Activated CD8-positive, alpha-beta memory T cell treated with anti-CD3 and anti-CD28 coated beads, Interleukin-2, amount 10 ng/mL, durations not matched to agents 7 days and 5 days (primary cell): ENCODE data around the gene PGLYRP1. TPM values are rescaled to one million over a fixed set of nuclear protein-coding genes. Genes with fewer than 3 reads are reported as not detected.
A peak's percentile ranks its signal among the peaks of the same experiment; 100 is the strongest.

ENCODE experiments used
- ATAC-seq: fragments of 150-1000 bp; cut with Tn5 transposase; one replicate; pipeline ENCODE4 v1.10.0; 2021; ENCODE audit warnings: moderate library complexity
- CTCF ChIA-PET: fragments of 350-600 bp; sonication (Branson Sonifier 250); formaldehyde crosslinking; loops from one replicate; lab custom pipeline; 2021; ENCODE audit warnings: antibody characterized with exemption; lab: Charles Lee
- DNase-seq: peaks from one replicate; pipeline ENCODE4 v3.0.0-alpha.2; 2020
- H3K27ac Mint-ChIP-seq: one replicate; pipeline ENCODE4 v1.8.0; 2021; ENCODE audit warnings: mild to moderate bottlenecking, mixed read lengths
- H3K27me3 Mint-ChIP-seq: one replicate; pipeline ENCODE4 v1.8.0; 2021; ENCODE audit warnings: mixed read lengths
- H3K36me3 Mint-ChIP-seq: one replicate; pipeline ENCODE4 v1.8.0; 2021; ENCODE audit warnings: mild to moderate bottlenecking, mixed read lengths
- H3K4me1 Mint-ChIP-seq: one replicate; pipeline ENCODE4 v1.8.0; 2021; ENCODE audit warnings: mixed read lengths
- H3K4me3 Mint-ChIP-seq: one replicate; pipeline ENCODE4 v1.8.0; 2021; ENCODE audit warnings: mild to moderate bottlenecking, moderate library complexity, mixed read lengths
- H3K9me3 Mint-ChIP-seq: one replicate; pipeline ENCODE4 v1.8.0; 2022; ENCODE audit warnings: low read depth, mixed read lengths
- total RNA-seq, 2 experiments: library from RNA; stranded (reverse); gene quantifications; one replicate each; pipeline ENCODE4 v1.2.3, GENCODE V29; 2021

Gene PGLYRP1
- total RNA-seq, 2 experiments from 2014 or later, result not detected

DNA sequence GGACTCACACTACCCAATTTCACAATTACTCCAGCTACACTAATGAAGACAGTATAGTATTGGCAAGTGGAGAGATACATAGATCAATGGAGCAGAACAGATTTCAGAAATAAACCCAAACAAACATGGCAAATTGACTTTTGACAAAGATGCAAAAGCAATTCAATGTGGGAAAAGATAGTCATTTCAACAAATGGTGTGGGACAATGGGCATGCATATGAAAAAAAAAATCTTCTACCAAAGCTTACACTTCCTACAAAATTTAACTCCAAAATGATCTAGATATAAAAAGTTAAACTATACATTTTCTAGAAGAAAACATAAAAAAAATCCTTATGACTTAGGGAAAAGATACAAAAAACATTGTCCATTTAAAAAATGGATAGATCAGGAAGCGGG is 20.7 kb upstream of the PGLYRP1 start:
- H3K27ac Mint-ChIP-seq, result no peak overlapping the region
- H3K9me3 Mint-ChIP-seq, result no peaks in the 10 kb centered on the region
- no peaks in the 10 kb centered on the region for H3K36me3 Mint-ChIP-seq
- ATAC-seq (no peak), DNase-seq (no peak)
- CTCF ChIA-PET, result interaction anchor here (0.6 to 3.7 kb wide), 3 partner anchors 15 to 1411 kb away, joined by 3 to 19 read pairs (median 3); no protein-coding TSS in a partner anchor
- no peak overlapping the region for H3K4me3 Mint-ChIP-seq
- no peaks in the 10 kb centered on the region for H3K4me1 Mint-ChIP-seq
- H3K27me3 Mint-ChIP-seq, result peaks cover 71% of the 10 kb centered on the region

DNA sequence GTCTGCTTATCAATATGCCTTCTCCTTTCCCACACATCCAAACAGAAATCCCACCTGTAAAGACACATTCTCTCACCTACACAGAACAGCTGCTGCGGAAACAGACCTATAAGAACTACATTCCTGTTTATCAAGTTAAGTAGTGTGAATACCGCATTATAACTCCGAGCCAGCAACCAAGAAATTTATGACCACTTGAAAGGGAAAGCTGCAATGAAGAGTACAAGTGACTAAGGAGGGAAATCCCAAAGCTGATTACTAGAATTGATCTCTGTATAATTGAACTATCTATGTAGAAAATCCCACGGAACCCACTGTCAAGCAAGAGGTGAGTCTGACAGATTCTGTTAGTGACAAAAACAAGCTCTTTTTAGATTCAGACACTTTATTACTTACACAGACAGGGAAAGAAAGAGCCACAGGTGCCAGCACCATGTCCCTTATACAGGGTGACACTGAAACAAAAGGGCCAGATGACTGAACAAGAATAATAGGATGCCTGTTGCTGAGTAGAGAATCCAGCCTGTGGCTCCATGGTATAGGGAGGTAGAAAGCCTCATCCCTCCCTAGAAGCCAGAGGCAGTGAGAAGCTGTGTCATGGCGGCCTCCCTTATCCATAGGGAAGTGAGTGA is 19.5 kb upstream of the PGLYRP1 start:
- ATAC-seq (no peak), DNase-seq (no peak)
- Mint-ChIP-seq H3K27me3 (peaks cover 59% of the 10 kb centered on the region), H3K27ac (no peak overlapping the region), H3K4me1 (no peaks in the 10 kb centered on the region), H3K36me3 (no peaks in the 10 kb centered on the region), H3K4me3 (no peak overlapping the region), H3K9me3 (no peaks in the 10 kb centered on the region)
- CTCF ChIA-PET, result interaction anchor here (0.9 to 3.7 kb wide), 3 partner anchors 13 to 25 kb away, joined by 3 to 19 read pairs (median 3); no protein-coding TSS in a partner anchor

GRCh38 chr19:46040952-46041500 is 18.2 kb upstream of the PGLYRP1 start, which contains the start of gene IGFL4:
Gene IGFL4, minus strand, starts transcription at chr19:46041002. Its CDS starts 40 bp downstream, at chr19:46040962.
- Mint-ChIP-seq H3K36me3 (no peaks in the 10 kb centered on the region), H3K27me3 (peaks cover 54% of the 10 kb centered on the region)
- CTCF ChIA-PET, result interaction anchor here (3.7 kb wide), 1 partner anchor 12 kb away, joined by 19 read pairs; no protein-coding TSS in a partner anchor

DNA sequence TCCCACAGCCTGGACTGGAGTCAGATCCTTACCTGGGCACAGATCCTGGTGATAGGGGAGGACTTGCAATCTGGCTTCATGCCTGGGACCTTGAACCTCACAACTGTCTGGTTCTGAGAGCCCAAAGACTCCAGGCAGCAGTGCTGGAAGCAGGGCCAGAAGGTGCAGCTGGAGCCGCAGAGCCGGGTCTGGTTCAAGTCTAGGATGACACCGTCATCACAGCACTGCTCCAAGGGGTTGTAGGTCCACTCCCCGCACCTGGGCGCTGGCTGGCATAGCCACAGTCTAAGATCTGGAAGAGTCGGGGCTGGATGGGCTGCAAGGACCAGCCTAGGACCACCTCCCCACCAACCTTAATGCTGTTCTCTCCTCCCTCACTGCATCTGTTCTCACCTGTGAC is 17.3 kb upstream of the PGLYRP1 start:
- ATAC-seq (no peak), DNase-seq (no peak)
- H3K27ac Mint-ChIP-seq, result no peak overlapping the region
- H3K36me3 Mint-ChIP-seq, result no peaks in the 10 kb centered on the region
- H3K27me3 Mint-ChIP-seq, result peaks cover 49% of the 10 kb centered on the region
- no peaks in the 10 kb centered on the region for H3K4me1 Mint-ChIP-seq
- CTCF ChIA-PET, result interaction anchor here (3.7 kb wide), 1 partner anchor 11 kb away, joined by 19 read pairs; no protein-coding TSS in a partner anchor
- no peak overlapping the region for H3K4me3 Mint-ChIP-seq
- no peaks in the 10 kb centered on the region for H3K9me3 Mint-ChIP-seq

More at GRCh38 chr19:46040952-46041500, 18.2 kb upstream of the PGLYRP1 start, which contains the start of gene IGFL4:
- Mint-ChIP-seq H3K27ac (no peak within 1 kb of the TSS), H3K4me3 (no peak within 1 kb of the TSS), H3K9me3 (no peaks in the 10 kb centered on the region), H3K4me1 (no peaks in the 10 kb centered on the region)
- ATAC-seq, result no peak
- DNase-seq, result no peak

- no peaks in the 10 kb centered on the region for H3K36me3 Mint-ChIP-seq
- H3K27ac Mint-ChIP-seq, result no peak overlapping the region
- H3K4me3 Mint-ChIP-seq, result no peak overlapping the region
- no peaks in the 10 kb centered on the region for H3K4me1 Mint-ChIP-seq
- CTCF ChIA-PET, result interaction anchor here (0.7 to 0.9 kb wide), 4 partner anchors 8 to 325 kb away, joined by 3 to 4 read pairs (median 4); no protein-coding TSS in a partner anchor
- DNase-seq (no peak), ATAC-seq (no peak)
- H3K27me3 Mint-ChIP-seq, result peaks cover 35% of the 10 kb centered on the region
- H3K9me3 Mint-ChIP-seq, result no peaks in the 10 kb centered on the region
Observed at GRCh38 chr19:46036744-46037128, 13.9 kb upstream of the PGLYRP1 start.

DNA sequence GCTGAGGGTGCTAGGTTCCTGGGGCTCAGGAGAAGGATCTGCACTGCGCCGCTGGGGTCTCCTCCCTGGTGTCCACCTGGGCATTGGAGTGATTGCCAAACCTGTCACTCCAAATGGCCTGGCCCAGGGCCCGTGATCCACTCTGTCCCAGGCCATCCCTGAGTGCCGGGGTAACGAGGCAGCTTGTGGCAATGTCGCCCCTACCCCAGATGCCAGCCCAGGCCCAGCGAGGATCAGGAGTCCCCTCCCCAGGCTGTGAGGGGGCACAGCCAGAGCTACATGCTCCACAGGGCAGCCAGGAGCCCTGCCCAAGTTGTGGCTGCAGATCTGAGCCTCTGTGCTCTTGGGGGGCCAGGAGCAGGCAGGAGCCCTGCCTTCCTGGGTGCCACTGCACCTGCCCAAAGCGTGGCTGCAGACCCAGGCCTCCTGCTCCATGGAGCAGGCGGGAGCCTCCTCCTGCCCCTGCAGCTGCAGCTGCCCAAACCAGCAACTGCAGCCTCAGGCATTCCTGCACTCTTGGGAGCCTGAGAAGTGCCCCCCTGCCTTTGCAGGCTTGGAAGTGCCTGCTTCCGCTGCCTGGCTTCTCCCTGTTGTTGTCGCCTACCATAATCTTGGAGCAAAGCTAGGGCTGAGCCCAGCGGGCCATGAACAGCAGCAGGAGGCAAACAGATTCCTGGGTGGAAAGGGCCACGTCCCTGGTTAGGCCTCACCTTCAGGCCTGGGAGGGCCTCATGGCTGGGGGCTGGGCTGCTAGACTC is 13.3 kb upstream of the PGLYRP1 start:
- Mint-ChIP-seq H3K4me3 (no peak overlapping the region), H3K27ac (no peak overlapping the region), H3K27me3 (peaks cover 33% of the 10 kb centered on the region), H3K36me3 (no peaks in the 10 kb centered on the region), H3K9me3 (no peaks in the 10 kb centered on the region), H3K4me1 (no peaks in the 10 kb centered on the region)
- ATAC-seq, result no peak
- DNase-seq, result no peak
- CTCF ChIA-PET, result interaction anchor here (0.7 kb wide), 1 partner anchor 325 kb away, joined by 3 read pairs; no protein-coding TSS in a partner anchor

GRCh38 chr19:46035546-46035945 is 12.7 kb upstream of the PGLYRP1 start:
- no peak overlapping the region for H3K4me3 Mint-ChIP-seq
- ATAC-seq (no peak), DNase-seq (no peak)
- peaks cover 33% of the 10 kb centered on the region for H3K27me3 Mint-ChIP-seq
- no peaks in the 10 kb centered on the region for H3K9me3 Mint-ChIP-seq
- CTCF ChIA-PET, result no interaction called here
- H3K36me3 Mint-ChIP-seq, result no peaks in the 10 kb centered on the region
- H3K4me1 Mint-ChIP-seq, result no peaks in the 10 kb centered on the region
- H3K27ac Mint-ChIP-seq, result no peak overlapping the region

GRCh38 chr19:46033401-46033800 is 10.5 kb upstream of the PGLYRP1 start:
- Mint-ChIP-seq H3K27me3 (peaks cover 41% of the 10 kb centered on the region), H3K9me3 (no peaks in the 10 kb centered on the region), H3K4me3 (no peak overlapping the region), H3K4me1 (peaks cover 4% of the 10 kb centered on the region), H3K27ac (no peak overlapping the region), H3K36me3 (no peaks in the 10 kb centered on the region)
- DNase-seq (peak; percentile 23), ATAC-seq (no peak)
- CTCF ChIA-PET, result interaction anchor here (0.9 to 1.2 kb wide), 3 partner anchors 16 to 232 kb away, joined by 3 to 5 read pairs (median 4); no protein-coding TSS in a partner anchor

DNA sequence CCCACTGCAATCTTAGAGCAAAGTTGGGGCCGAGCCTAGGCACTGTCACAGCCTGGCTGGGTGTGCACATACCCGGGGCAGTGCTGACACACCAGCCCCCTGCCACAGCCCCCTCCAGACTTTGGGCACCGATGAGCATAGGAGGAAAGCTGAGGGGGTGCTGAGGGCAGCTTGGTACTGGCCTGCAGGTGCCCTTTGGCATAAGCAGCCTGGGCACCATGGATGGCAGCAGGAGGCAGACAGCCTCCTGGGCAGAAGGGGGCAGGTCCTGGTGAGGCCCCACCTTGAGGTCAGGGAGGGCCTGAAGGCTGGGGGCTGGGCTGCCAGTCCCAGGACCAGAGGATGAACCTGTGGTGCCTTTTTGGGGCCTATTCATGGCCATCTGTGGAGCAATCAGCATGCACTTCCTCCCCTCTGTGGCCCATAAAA is 9.8 kb upstream of the PGLYRP1 start:
- no peaks in the 10 kb centered on the region for H3K36me3 Mint-ChIP-seq
- H3K27me3 Mint-ChIP-seq, result peaks cover 41% of the 10 kb centered on the region
- CTCF ChIA-PET, result interaction anchor here (0.9 to 1.4 kb wide), 4 partner anchors 17 to 238 kb away, joined by 3 to 4 read pairs (median 3); no protein-coding TSS in a partner anchor

GRCh38 chr19:46031781-46032596 is 9.1 kb upstream of the PGLYRP1 start:
- Mint-ChIP-seq H3K9me3 (no peaks in the 10 kb centered on the region), H3K4me3 (no peak overlapping the region), H3K27me3 (peaks cover 38% of the 10 kb centered on the region), H3K36me3 (no peaks in the 10 kb centered on the region), H3K4me1 (peaks cover 4% of the 10 kb centered on the region), H3K27ac (no peak overlapping the region)
- ATAC-seq (no peak), DNase-seq (no peak)
- CTCF ChIA-PET, result interaction anchor here (1.0 to 1.4 kb wide), 2 partner anchors 232 to 239 kb away, joined by 3 read pairs; no protein-coding TSS in a partner anchor

More for the DNA sequence above, 9.8 kb upstream of the PGLYRP1 start:
- Mint-ChIP-seq H3K4me3 (no peak overlapping the region), H3K9me3 (no peaks in the 10 kb centered on the region), H3K27ac (no peak overlapping the region), H3K4me1 (peaks cover 4% of the 10 kb centered on the region)
- ATAC-seq (no peak), DNase-seq (no peak)

DNA sequence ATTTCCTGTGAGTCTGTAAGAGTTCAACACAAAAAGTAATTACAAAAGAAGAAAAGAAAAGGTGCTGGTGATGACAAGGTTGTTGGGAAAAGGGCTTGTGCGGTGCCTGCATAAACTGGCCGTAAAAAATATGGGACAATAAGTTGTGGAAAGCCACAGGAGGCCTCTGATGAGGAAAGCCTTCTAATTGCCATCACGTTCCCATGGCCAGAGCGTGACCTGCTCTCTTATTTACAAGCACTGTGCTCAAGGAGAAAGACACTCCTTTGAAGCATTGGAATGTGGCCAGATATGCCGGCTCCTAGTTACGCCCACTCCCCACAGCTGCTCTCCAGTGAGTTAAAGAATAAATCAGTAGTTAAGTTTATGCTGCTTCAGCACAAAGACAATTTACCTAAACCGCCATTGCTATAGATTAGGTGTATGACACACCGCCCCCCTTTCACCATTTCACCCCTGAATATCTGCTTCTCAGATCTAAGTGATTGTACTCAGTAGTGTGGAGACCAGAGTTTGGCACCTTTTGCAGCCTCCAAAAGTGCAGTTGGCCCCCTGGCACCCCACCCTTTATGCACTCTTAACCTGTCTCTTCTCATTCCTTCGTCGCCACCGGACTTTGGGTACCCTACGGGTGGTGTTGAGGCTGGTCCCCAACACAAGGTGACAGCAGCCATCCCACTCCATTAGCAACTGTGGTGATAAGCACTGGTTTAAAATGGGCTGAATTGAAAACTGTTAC is 8.1 kb upstream of the PGLYRP1 start:
- H3K27me3 Mint-ChIP-seq, result peaks cover 44% of the 10 kb centered on the region
- ATAC-seq, result no peak
- H3K4me3 Mint-ChIP-seq, result no peak overlapping the region
- H3K4me1 Mint-ChIP-seq, result peaks cover 14% of the 10 kb centered on the region
- CTCF ChIA-PET, result interaction anchor here (1.4 kb wide), 1 partner anchor 233 kb away, joined by 3 read pairs; no protein-coding TSS in a partner anchor
- no peaks in the 10 kb centered on the region for H3K36me3 Mint-ChIP-seq
- H3K27ac Mint-ChIP-seq, result no peak overlapping the region
- H3K9me3 Mint-ChIP-seq, result no peaks in the 10 kb centered on the region
- no peak for DNase-seq

DNA sequence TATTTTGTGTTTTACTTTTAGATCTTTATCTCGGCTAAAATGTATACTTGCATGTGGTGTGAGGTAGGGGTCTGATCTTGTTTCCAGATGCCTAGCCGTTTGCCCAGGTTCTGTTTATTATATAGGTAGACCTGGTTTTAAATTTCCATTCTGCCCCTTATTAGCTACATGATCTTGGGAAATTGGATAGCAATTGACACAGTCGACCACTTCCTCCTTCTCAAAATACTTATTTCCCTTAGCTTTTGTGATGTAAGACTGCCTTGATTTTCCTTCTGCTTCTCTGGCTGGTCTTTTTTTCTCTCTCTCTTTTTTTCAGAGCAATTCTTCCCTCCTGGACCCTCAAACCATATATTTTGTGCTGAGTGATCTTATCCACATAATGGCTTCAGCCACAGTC is 3.0 kb upstream of the PGLYRP1 start:
- Mint-ChIP-seq H3K4me3 (no peak overlapping the region), H3K4me1 (peaks cover 16% of the 10 kb centered on the region), H3K27me3 (peaks cover 57% of the 10 kb centered on the region)

More for the DNA sequence above, 3.0 kb upstream of the PGLYRP1 start:
- H3K27ac Mint-ChIP-seq, result no peak overlapping the region
- CTCF ChIA-PET, result interaction anchor here (1.0 to 5.6 kb wide), 5 partner anchors 9 to 255 kb away, joined by 3 to 79 read pairs (median 4); partner anchors contain the start of gene SYMPK
- H3K9me3 Mint-ChIP-seq, result no peaks in the 10 kb centered on the region
- no peaks in the 10 kb centered on the region for H3K36me3 Mint-ChIP-seq
- DNase-seq (no peak), ATAC-seq (no peak)
